ES-I3 (cell line): ENCODE results near the gene OCEL1.
"Not testable (repeated sequence)": the region's sequence is repeated elsewhere in the genome, so short reads cannot be mapped to it uniquely, and the experiment has no call there.

Experiments
- H3K36me3 ChIP-seq: 2 replicates; pipeline ENCODE4 v1.6.1; 2013; ENCODE audit warnings: mild to moderate bottlenecking, low read length, control low read depth, moderate library complexity; ENCODE audit not compliant: insufficient read depth
- H3K4me1 ChIP-seq: 2 replicates; pipeline ENCODE4 v1.6.1; 2013; ENCODE audit warnings: mild to moderate bottlenecking, control low read depth, low read length; ENCODE audit not compliant: insufficient read depth
- H3K9ac ChIP-seq: 2 replicates; pipeline ENCODE4 v1.6.1; 2013; ENCODE audit warnings: low read depth, mild to moderate bottlenecking, low read length, moderate library complexity
- H3K9me3 ChIP-seq: 2 replicates; pipeline ENCODE4 v1.6.1; 2013; ENCODE audit warnings: mild to moderate bottlenecking, low read length, moderate library complexity; ENCODE audit not compliant: control insufficient read depth, insufficient read depth

Gene OCEL1, protein sequence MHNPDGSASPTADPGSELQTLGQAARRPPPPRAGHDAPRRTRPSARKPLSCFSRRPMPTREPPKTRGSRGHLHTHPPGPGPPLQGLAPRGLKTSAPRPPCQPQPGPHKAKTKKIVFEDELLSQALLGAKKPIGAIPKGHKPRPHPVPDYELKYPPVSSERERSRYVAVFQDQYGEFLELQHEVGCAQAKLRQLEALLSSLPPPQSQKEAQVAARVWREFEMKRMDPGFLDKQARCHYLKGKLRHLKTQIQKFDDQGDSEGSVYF

DNA sequence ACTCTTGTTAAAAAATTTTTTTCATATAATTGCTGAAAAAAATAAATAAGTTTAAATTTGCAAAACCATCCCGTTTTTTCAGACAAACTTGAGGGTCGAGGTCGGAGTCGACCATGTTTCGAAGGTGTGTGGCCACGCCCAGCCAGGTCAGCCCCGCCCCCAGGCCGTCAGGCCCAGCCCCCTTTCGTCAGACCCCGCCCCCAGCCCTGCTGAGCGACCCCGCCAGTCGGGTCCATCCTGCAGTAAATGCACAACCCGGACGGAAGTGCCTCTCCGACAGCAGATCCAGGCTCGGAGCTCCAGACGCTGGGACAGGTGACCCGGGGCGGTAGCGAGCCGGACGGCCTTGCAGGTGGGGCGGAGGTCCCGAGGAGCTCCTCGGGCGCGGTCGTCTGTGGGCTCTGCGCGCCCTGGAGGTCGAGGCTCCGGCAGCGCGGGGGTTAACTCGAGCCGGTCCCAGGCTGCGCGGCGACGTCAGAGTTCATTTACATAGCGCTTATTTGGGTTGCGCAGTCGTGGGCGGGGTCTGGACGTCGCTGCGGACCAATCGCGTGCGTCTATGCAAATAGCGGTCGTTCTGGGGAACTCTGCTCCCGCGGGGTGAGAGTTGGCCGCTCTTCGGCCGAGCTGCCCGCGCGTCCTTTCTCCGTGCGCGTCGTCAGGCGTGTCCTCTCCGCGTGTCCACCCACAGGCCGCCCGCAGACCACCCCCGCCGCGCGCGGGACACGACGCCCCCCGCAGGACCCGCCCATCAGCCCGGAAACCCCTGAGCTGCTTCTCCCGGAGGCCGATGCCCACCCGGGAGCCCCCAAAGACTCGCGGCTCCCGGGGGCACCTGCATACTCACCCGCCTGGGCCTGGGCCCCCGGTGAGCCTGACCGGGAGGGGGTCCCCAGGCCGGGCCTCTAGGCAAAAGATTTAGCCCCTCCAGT, at the start of gene OCEL1:
TSS of gene OCEL1 (plus strand) at position 225 of the 932 bp plus-strand sequence. CDS start at position 247, 22 bp downstream.
- Histone ChIP-seq H3K4me1 (peaks cover 3% of the 10 kb centered on the region; the same call in 1 of the 2 replicates), H3K9me3 (no peaks in the 10 kb centered on the region), H3K36me3 (no peaks in the 10 kb centered on the region), H3K9ac (peak within 1 kb of the TSS; percentile 91)

DNA sequence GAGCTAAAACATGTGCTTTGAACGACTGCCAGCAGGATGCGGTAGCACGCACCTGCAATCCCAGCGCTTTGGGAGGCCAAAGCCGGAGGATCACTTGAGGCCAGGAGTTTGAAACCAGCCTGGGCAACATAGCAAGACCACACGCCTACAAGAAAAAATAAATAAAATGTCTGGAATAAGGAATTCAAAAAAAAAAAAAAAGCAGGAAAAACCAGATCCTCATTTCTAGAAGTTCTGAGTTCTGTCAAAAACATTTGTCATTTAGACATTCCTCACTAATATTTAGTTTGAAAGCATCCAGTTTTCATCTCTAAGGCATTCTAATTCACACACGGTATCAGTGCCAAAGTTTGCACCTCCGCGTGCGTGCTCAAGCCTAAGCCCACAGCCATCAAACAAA, 47.7 kb upstream of the OCEL1 start:
- Histone ChIP-seq H3K4me1 (0 out of 2 replicates have a peak, but pooled peaks cover 3% of the 10 kb centered on the region), H3K36me3 (no peaks in the 10 kb centered on the region; the same call in none of the 2 replicates), H3K9ac (no peak overlapping the region), H3K9me3 (no peaks in the 10 kb centered on the region)

DNA sequence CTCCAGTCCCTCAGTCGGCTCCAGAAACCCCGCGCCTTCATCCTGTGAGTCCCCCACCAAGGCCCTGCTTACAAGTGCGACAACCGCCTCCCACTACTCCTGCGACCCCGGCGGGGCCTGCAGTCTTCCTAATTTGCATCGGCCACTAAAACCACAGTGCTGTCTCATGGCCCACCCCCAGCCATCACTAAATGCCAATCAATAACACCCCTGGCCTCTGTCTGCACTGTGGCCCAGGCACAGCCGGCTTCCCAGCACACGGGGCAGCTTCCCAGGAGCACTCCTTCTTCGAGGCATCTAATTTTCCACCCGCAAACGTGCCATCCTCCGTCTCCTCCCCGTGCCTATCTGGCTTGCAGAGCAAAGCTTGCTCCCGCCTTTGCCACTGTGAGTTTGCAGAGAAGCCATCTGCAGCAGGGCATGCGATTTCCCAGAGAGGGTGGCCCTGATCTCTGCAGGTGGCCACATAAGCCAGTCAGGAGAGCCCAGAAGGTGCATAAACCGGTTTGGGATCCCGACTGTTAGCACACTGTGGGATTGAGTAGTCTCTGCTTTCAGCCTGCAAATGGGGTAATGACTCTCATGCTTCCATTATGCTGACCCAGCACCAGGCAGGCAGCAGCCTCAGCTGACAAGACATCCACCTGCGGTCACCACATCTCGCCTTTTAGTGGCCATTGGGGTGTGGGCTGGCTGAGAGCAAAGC, 44.9 kb upstream of the OCEL1 start:
- Histone ChIP-seq H3K9ac (no peak overlapping the region), H3K4me1 (0 out of 2 replicates have a peak, but pooled peaks cover 3% of the 10 kb centered on the region), H3K36me3 (no peaks in the 10 kb centered on the region; the same call in none of the 2 replicates), H3K9me3 (no peaks in the 10 kb centered on the region)

DNA sequence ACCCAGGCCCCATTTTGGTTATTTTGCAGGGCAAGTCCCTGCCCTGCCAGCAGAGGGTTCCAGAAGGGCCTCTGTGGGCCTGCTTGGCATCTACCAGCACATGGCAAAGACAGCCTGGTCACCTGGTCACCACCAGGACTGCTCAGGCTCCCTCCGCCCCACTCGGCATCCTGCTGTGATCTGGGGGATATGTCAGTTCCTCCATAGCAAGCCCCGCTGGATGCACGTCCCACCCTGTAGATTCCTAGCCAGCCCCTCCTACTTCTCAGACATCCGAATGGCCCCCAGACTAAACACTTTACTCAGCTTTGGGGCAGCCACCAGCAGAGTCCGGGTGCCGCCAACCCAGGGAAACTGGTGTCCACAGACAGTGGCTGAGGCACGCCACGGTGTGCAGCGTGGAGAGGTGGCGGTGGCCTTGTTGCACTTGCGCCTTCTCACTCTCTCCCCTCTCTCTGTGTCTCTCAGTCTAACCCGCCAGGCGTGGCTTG, 42.7 kb upstream of the OCEL1 start:
- no peaks in the 10 kb centered on the region; the same call in 1 of the 2 replicates for H3K36me3 ChIP-seq
- 0 out of 2 replicates have a peak, but pooled peaks cover 3% of the 10 kb centered on the region for H3K4me1 ChIP-seq
- H3K9me3 ChIP-seq, result no peaks in the 10 kb centered on the region
- no peak overlapping the region for H3K9ac ChIP-seq

DNA sequence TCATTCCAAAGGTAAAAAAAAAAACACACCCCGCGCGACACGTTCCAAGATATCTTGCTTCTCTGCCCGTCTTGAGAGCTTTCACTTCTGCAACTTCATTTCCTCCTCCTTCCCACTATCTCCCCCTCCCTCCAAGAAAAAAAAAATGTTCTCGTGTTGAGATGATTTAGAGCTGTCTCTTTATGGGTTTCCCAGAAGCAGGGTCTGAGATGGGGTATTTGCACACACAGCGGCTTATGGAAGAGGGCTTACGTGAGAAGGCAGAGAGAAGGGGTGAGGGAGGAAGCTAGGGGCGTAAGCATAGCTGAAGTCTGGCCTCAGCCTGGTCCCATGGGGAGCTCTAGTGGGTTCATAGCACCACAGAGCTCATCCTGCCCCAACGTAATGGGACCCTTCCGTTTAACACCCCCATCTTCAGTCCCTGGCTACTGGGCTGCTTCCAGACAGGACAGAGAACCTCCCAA, 42.1 kb upstream of the OCEL1 start:
- H3K4me1 ChIP-seq, result 0 out of 2 replicates have a peak, but pooled peaks cover 3% of the 10 kb centered on the region
- H3K36me3 ChIP-seq, result no peaks in the 10 kb centered on the region; the same call in 1 of the 2 replicates
- no peaks in the 10 kb centered on the region for H3K9me3 ChIP-seq
- no peak overlapping the region for H3K9ac ChIP-seq

DNA sequence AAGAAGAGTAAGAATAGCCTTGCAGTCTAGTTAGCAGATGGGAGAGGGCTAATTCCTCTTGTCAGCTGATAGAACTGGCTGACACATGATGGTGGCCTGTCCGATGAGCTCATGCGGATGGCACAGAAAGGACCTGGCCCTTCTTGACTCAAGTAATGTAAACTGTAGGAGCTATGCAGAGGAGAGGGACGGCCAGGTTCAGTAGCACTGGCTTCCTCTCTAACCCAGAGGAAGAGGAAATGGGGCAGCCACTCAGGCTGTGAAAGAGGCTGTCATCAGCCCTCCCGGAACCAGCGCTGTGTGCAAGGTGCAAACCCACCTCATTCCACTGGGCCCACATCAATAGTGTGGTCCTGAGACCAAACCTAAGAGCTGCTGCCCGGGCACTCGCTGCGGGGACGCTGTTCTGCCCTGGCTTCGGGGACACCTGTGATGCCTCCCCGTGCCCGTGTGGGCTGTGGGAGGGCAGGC, 41.6 kb upstream of the OCEL1 start:
- no peaks in the 10 kb centered on the region; the same call in 1 of the 2 replicates for H3K36me3 ChIP-seq
- no peaks in the 10 kb centered on the region for H3K9me3 ChIP-seq
- H3K4me1 ChIP-seq, result 0 out of 2 replicates have a peak, but pooled peaks cover 3% of the 10 kb centered on the region
- no peak overlapping the region for H3K9ac ChIP-seq

- Histone ChIP-seq H3K36me3 (no peaks in the 10 kb centered on the region; the same call in 1 of the 2 replicates), H3K9ac (no peak overlapping the region)
Measured at GRCh38 chr19:17185590-17185989, 40.4 kb upstream of the OCEL1 start.

DNA sequence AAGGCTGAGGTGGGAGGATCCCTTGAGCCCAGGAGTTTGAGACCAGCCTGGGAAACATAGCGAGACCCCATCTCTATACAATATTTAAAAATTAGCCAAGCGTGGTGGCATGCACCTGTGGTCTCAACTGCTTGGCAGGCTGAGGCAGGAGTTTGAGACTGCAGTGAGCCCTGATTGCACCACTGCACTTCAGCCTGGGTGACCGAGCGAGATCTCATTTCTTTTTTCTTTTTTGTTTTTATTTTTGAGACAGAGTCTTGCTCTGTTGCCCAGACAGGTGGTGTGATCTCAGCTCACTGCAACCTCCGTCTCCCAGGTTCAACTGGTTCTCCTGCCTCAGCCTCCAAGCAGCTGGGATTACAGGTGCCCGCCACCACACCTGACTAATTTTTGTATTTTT, 34.3 kb upstream of the OCEL1 start:
- not testable (repeated sequence) for H3K9ac ChIP-seq

More at GRCh38 chr19:17185590-17185989, 40.4 kb upstream of the OCEL1 start:
- H3K9me3 ChIP-seq, result no peaks in the 10 kb centered on the region
- H3K4me1 ChIP-seq, result 0 out of 2 replicates have a peak, but pooled peaks cover 3% of the 10 kb centered on the region

DNA sequence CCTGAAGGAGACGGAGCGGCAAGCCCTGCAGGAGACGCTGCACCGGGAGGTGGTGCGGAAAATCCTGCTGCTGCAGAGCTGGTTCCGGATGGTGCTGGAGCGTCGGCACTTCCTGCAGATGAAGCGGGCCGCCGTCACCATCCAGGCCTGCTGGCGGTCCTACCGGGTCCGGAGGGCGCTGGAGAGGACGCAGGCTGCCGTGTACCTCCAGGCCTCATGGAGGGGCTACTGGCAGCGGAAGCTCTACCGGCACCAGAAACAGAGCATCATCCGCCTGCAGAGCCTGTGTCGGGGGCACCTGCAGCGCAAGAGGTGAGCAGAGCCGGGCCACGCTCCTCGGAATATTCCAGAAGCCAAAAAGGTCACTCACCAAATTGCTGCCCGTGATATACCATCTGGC, 33.3 kb upstream of the OCEL1 start:
- Histone ChIP-seq H3K36me3 (no peaks in the 10 kb centered on the region), H3K9me3 (no peaks in the 10 kb centered on the region), H3K4me1 (no peaks in the 10 kb centered on the region), H3K9ac (no peak overlapping the region)

More for the DNA sequence above, 34.3 kb upstream of the OCEL1 start:
- H3K9me3 ChIP-seq, H3K4me1 ChIP-seq, H3K36me3 ChIP-seq: not testable (repeated sequence)

DNA sequence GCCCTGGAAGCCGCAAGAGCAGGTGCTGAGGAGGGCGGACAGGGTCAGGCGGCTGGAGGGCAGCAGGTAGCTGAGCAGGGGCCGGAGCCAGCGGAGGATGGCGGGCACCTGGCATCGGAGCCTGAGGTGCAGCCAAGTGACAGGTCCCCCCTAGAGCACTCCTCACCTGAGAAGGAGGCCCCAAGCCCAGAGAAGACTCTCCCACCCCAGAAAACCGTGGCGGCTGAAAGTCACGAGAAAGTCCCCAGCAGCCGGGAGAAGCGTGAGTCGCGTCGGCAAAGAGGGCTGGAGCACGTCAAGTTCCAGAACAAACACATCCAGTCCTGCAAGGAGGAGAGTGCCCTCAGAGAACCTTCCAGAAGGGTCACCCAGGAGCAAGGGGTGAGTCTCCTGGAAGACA, 31.4 kb upstream of the OCEL1 start:
- H3K9me3 ChIP-seq, result no peaks in the 10 kb centered on the region
- no peak overlapping the region for H3K9ac ChIP-seq
- H3K36me3 ChIP-seq, result no peaks in the 10 kb centered on the region
- no peaks in the 10 kb centered on the region for H3K4me1 ChIP-seq

GRCh38 chr19:17195106-17195505, 30.9 kb upstream of the OCEL1 start:
- Histone ChIP-seq H3K4me1 (no peaks in the 10 kb centered on the region), H3K9ac (no peak overlapping the region), H3K9me3 (no peaks in the 10 kb centered on the region), H3K36me3 (no peaks in the 10 kb centered on the region)

- peaks cover 7% of the 10 kb centered on the region; the same call in 1 of the 2 replicates for H3K36me3 ChIP-seq
- H3K4me1 ChIP-seq, result no peaks in the 10 kb centered on the region
- H3K9ac ChIP-seq, result no peak overlapping the region
- H3K9me3 ChIP-seq, result no peaks in the 10 kb centered on the region
Measured at GRCh38 chr19:17196610-17197009, 29.4 kb upstream of the OCEL1 start.

DNA sequence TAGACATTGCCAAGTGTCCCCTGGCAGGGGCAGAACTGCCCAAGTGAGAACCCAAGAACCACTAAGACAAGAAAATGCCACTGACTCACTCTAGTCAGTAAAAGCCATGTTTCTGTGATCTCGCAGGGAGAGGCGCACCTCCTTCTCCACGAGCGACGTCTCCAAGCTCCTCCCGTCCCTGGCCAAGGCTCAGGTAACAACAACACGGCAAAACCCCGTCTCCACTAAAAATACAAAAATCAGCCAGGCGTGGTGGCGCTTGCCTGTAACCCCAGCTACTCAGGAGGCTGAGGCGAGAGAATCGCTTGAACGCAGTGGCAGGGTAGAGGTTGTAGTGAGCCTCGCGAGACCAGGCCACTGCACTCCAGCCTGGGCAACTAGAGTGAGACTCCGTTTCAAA, 28.4 kb upstream of the OCEL1 start:
- Histone ChIP-seq H3K4me1 (no peaks in the 10 kb centered on the region), H3K9me3 (no peaks in the 10 kb centered on the region), H3K36me3 (peaks cover 9% of the 10 kb centered on the region; the same call in 1 of the 2 replicates), H3K9ac (no peak overlapping the region)
